Testis (tissue), 3 donors: ENCODE results near the gene TRMT2A. TPM values are rescaled to one million over a fixed set of nuclear protein-coding genes. Genes with fewer than 3 reads are reported as not detected.

Experiments used
- DNase-seq: peaks from one replicate; pipeline ENCODE4 v3.0.0-alpha.2; 2019
- H3K27ac ChIP-seq, 2 donors: fragments of 200-600 bp; sonication (generic); one replicate each; pipeline ENCODE4 v1.5.1; 2019
- H3K27me3 ChIP-seq: fragments of 200-600 bp; sonication (generic); one replicate; pipeline ENCODE4 v1.5.1; 2019
- H3K36me3 ChIP-seq: fragments of 200-600 bp; sonication (generic); one replicate; pipeline ENCODE4 v1.5.1; 2017; ENCODE audit warnings: low read depth; ENCODE audit errors: missing control alignments
- H3K4me1 ChIP-seq: fragments of 200-600 bp; sonication (generic); one replicate; pipeline ENCODE4 v1.5.1; 2019
- H3K4me3 ChIP-seq, 2 donors: fragments of 200-600 bp; sonication (generic); one replicate each; pipeline ENCODE4 v1.5.1; 2017 to 2019
- H3K9me3 ChIP-seq: fragments of 200-600 bp; sonication (generic); one replicate; pipeline ENCODE4 v1.5.1; 2017
- POLR2A ChIP-seq: fragments of 450-650 bp; IDR thresholded peaks from one replicate; pipeline ENCODE4 v1.6.1; 2017; ENCODE audit warnings: antibody characterized with exemption, mild to moderate bottlenecking, moderate library complexity
- whole genome bisulfite sequencing, 2 donors: methylation state at CpG; one replicate each; pipeline ENCODE4 v1.1.5; 2018; 5-methylcytosine and 5-hydroxymethylcytosine counted together
- intact Hi-C: fragments of 100-400 bp; cut with DNase I; formaldehyde crosslinking; loops from one replicate; pipeline ENCODE4 v1.15.1; 2023; ENCODE audit warnings: low total_unique reads
- polyA plus RNA-seq: library from polyadenylated mRNA; stranded (reverse); fragments of 350-450 nt; fragmentation: Illumina TruSeq; extraction: RNeasy Lipid Tissue Mini Kit (QIAGEN cat#74804); gene quantifications from one replicate; pipeline ENCODE4 v1.2.3, GENCODE V29; 2014; ENCODE audit warnings: low read depth, low replicate concordance; ENCODE audit not compliant: insufficient read depth
- total RNA-seq, 2 donors: library from RNA; depleted of rRNA; stranded (reverse); fragments of >200 nt; gene quantifications; one replicate each; pipeline ENCODE4 v1.2.3, GENCODE V29; 2016
- TF ChIP-seq, protein P1 (sequence below), 3 experiments: fragments of 450-650 bp in 2 of 3; fragments of 200-600 bp in 1 of 3; sonication (generic) in 1 of 3; IDR thresholded peaks; one replicate each; pipeline ENCODE4 v1.5.1; 2016 to 2019; ENCODE audit warnings: antibody characterized with exemption in 3 of 3, mild to moderate bottlenecking in 2 of 3, moderate library complexity in 1 of 3

The TRMT2A gene
- total and polyA plus RNA-seq, 3 donors from 2014 or later: 82.7 to 122 (median 97.2) TPM

DNA sequence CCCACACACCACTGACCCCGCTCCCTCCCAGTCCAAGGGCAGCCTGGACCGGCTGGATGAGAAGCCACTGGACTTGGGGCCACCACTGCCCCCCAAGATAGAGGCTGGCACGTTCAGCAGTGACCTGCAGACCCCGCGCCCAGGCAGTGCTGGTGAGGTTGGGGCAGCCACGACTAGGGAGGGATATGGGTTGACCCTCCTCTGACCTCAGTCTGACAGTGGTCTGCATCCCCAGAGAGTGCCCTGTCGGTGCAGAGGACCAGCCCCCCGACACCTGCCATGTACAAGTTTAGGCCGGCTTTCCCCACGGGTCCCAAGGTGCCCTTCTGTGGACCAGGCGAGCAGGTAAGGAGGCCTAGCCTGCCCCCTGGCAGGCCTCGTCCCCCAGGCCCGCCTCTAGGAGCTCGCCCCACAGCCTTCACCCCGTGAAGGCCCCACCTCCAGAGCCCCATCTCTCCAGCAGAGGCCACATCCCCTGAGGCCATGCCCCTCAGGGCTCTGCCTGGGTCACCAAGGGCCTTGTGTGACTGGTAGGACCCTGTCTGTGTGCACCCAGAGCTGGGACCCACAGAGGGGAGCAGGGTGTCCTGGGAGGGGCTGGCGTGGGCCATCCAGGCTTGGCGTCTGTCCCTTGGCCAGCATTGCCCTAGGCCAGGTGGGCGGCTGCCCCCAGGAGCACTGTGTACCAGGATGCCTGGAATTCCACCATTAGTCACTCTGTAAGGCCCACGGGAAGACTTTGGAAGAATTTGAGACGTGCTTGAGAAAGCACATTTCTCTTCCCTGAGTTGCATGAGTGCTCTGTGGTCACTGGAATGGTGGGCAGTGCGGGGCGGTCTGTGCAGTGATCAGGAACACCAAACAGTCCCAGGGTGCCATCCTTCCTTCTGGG is 24.4 kb upstream of the TRMT2A start:
- H3K27me3 ChIP-seq: no peaks in the 10 kb centered on the region
- no peak for TF ChIP-seq POLR2A
- TF ChIP-seq, protein P1, sequence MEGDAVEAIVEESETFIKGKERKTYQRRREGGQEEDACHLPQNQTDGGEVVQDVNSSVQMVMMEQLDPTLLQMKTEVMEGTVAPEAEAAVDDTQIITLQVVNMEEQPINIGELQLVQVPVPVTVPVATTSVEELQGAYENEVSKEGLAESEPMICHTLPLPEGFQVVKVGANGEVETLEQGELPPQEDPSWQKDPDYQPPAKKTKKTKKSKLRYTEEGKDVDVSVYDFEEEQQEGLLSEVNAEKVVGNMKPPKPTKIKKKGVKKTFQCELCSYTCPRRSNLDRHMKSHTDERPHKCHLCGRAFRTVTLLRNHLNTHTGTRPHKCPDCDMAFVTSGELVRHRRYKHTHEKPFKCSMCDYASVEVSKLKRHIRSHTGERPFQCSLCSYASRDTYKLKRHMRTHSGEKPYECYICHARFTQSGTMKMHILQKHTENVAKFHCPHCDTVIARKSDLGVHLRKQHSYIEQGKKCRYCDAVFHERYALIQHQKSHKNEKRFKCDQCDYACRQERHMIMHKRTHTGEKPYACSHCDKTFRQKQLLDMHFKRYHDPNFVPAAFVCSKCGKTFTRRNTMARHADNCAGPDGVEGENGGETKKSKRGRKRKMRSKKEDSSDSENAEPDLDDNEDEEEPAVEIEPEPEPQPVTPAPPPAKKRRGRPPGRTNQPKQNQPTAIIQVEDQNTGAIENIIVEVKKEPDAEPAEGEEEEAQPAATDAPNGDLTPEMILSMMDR (IDR thresholded peaks at IDR 0.05): no peak
- no peak overlapping the region for H3K4me3 ChIP-seq
- no peak for DNase-seq
- no peak overlapping the region for H3K27ac ChIP-seq
- H3K36me3 ChIP-seq: no peaks in the 10 kb centered on the region
- WGBS, 2 donors: 71 to 85% methylated on average over 8 to 22 of the region's 22 CpGs
- intact Hi-C loops: no loop called here
- no peaks in the 10 kb centered on the region for H3K9me3 ChIP-seq
- H3K4me1 ChIP-seq: peaks cover 21% of the 10 kb centered on the region

DNA sequence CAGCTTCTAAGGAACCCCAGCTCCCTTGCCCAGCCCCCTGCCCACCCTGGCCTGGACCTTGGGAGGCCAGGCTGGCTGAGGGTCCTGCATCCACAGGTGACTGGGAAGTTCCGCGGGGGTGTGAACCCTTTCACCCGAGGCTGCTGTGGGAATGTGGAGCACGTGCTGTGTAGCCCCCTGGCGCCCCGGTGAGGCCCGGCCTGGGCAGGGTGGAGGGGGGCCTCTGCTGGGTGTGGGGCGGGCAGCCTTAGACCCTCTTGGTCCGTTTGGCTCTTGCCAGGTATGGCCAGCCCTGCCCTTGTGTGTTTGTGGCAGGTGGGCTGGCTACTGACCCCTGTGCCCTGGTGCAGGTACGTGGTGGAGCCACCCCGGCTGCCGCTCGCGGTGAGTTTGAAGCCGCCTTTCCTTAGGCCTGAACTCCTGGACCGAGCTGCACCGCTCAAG is 23.5 kb upstream of the TRMT2A start:
- WGBS, 2 donors: 70 to 84% methylated on average over 2 to 17 of the region's 17 CpGs
- Histone ChIP-seq H3K27ac (no peak overlapping the region), H3K4me3 (no peak overlapping the region), H3K9me3 (no peaks in the 10 kb centered on the region), H3K36me3 (no peaks in the 10 kb centered on the region), H3K4me1 (peaks cover 25% of the 10 kb centered on the region), H3K27me3 (no peaks in the 10 kb centered on the region)
- no peak for DNase-seq
- intact Hi-C loops: no loop called here
- TF ChIP-seq, protein P1 (IDR thresholded peaks at IDR 0.05): no peak
- TF ChIP-seq POLR2A: no peak

DNA sequence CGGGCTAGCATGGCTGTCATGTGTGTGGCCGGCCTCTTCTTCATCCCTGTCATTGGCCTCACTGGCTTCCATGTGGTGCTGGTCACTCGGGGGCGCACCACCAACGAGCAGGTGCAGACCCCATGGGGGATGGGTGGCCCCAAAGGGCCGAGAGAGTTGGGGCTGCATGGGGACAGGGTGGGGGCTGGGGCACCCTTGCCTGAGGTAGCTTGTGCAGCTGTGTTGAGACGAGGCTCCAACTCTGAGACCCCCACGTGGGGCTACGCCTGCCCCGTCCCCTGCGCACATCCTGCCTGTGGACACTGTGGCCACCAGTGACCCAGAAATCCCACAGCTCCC is 23.1 kb upstream of the TRMT2A start:
- H3K27me3 ChIP-seq: no peaks in the 10 kb centered on the region
- TF ChIP-seq POLR2A: no peak
- TF ChIP-seq, protein P1 (IDR thresholded peaks at IDR 0.05): no peak
- no peak for DNase-seq
- 88 to 92% methylated on average over 5 to 11 of the region's 11 CpGs for WGBS, 2 donors
- peaks cover 25% of the 10 kb centered on the region for H3K4me1 ChIP-seq
- H3K9me3 ChIP-seq: no peaks in the 10 kb centered on the region
- intact Hi-C loops: no loop called here
- H3K36me3 ChIP-seq: no peaks in the 10 kb centered on the region
- no peak overlapping the region for H3K4me3 ChIP-seq
- no peak overlapping the region for H3K27ac ChIP-seq

DNA sequence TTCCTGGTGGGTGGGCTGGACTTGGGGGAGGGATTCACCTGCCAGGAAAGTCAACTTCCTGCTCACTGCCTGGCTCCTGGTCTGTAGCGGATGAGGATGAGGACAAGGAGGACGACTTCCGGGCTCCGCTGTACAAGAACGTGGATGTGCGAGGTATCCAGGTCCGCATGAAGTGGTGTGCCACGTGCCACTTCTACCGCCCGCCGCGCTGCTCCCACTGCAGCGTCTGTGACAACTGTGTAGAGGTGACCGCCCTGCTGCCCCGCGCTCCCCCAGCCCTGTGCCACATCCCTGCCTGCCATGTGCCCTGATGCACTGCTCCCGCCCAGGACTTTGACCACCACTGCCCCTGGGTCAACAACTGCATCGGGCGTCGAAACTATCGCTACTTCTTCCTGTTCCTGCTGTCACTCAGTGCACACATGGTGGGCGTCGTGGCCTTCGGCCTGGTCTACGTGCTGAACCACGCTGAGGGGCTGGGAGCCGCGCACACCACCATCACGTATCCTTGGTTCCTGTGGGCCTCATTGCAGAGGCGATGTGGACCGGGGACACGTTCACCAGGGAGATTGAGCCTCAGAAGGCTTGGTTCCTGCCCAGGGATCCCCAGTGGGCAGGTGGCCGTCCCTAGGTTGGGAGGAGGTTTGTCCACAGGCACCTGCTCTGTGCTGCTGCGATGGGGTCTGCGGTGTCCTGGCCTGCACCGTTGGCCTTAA is 22.5 kb upstream of the TRMT2A start:
- Histone ChIP-seq H3K27ac (no peak overlapping the region), H3K27me3 (no peaks in the 10 kb centered on the region), H3K36me3 (no peaks in the 10 kb centered on the region), H3K4me3 (no peak overlapping the region), H3K9me3 (no peaks in the 10 kb centered on the region), H3K4me1 (peaks cover 25% of the 10 kb centered on the region)
- no peak for DNase-seq
- 94 to 96% methylated on average over 30 to 36 of the region's 36 CpGs for WGBS, 2 donors
- intact Hi-C loops: no loop called here
- TF ChIP-seq POLR2A: no peak
- TF ChIP-seq, protein P1 (IDR thresholded peaks at IDR 0.05): no peak
